Lung microvascular endothelial cell (primary cell): ENCODE results near the gene BANF2. TPM values are rescaled to one million over a fixed set of nuclear protein-coding genes. Genes with fewer than 3 reads are reported as not detected.
A peak's percentile ranks its signal among the peaks of the same experiment; 100 is the strongest.
"Not testable (repeated sequence)": the region's sequence is repeated elsewhere in the genome, so short reads cannot be mapped to it uniquely, and the experiment has no call there.

Experiments used
- DNase-seq, 2 donors: peaks; one replicate each; pipeline versions ENCODE4 v3.0.0 to v3.0.0-alpha.2; 2010; ENCODE audit warnings: low read depth in 2 of 2
- total RNA-seq: library from RNA; depleted of rRNA; stranded (reverse); fragments of >200 nt; gene quantifications from 2 replicates; pipeline ENCODE4 v1.2.1, GENCODE V29; 2014

Gene BANF2
- total RNA-seq = not detected in 2 replicates

DNA sequence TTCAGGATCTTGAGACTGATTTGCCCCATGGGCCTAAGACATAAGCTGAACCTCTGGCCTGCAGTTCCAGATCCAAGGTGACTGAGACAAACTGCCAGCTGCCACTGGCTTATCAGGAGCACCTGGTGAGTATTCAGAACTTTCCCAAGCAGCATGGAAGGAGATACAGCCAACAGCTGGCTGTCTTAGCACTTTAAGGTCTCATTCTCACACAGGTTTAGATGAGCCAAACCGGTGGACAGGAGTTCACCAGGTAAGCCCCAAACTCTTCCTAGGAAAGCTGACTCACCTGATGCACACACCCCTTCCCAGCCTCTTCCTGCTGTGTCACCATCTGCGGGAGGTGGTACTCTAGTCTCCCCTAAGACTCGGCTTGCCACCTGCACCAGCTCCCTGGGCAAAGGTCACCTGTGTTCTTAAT, at the start of gene BANF2:
BANF2 (plus strand) TSS at position 36 of the 421 bp plus-strand sequence. CDS start 25,060 bp downstream, outside the sequence.
- no peak for DNase-seq

- DNase-seq = peak; percentile 38 to 40
Measured at GRCh38 chr20:17650301-17651128, 49.3 kb upstream of the BANF2 start.

- no peak for DNase-seq
Measured at GRCh38 chr20:17651129-17651759, 48.5 kb upstream of the BANF2 start.

GRCh38 chr20:17651760-17652388, 47.9 kb upstream of the BANF2 start:
- DNase-seq = no peak

- DNase-seq = no peak
Measured at GRCh38 chr20:17652411-17652810, 47.4 kb upstream of the BANF2 start.

DNA sequence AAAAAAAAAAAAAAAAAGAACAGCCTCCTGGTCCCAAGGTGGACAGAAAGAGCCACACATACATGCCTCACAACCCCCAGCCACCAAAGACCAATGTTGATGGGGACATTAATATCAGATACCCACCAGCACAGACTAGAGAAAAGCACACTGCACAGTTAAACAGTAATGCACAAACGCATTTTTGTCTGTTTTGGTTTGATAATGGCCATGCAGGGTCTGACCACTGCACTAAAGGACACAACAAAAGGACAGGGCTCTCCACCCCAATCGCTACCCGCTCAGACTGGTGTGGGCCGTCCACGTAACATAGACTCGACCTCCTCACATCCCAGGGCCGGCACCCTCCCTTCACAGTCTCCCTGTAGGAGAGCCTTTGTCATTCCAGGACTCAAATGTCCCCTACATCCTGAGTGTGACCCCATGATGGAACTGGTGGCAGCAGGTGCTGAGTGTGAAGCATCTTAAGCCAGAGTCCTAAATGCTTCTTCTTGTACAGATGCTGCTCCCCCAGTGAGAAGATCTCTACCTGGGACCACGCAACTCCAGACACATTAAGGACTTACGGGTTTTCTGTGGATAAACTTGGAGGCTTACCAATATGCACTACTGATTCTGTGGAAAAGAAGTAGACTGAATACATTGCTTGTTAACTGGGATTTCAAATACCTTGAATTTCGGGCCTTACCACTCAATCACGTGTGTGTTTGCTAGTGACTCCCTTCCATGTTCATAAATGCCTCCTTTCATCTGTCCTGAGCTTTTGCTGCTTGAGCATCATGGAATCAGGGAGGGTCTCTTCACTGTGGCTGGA, 45.7 kb upstream of the BANF2 start:
- DNase-seq = no peak

DNA sequence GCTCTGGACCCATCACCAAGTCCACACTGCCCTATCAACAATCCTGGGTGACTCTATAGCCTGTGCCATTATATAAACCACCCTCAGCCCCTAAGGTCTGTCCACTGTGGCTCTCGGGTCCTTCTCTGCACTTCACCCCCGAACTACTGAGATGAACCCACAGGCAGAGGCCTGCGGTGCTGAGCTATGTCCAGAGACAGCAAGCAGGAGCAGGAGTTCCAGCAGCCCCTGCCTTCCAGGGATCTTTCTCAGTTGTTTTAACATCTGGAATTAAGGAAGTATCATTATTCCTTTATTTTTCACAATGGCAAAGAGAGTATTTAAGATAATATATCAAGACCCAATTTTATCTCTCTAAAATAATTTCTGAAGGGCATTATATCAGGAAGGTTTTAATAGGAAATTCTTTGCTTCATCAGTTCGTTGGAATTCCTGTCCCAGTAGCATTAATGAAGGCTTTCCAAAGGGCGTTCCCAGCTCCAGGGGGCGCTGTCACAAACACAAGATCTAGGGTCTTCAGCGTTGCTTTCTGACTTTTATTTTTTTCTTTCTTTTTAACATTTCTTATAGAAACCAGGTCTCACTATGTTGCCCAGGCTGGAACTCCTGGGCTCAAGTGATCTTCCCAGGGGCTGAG, 45.0 kb upstream of the BANF2 start:
- peak; percentile 68 to 77 for DNase-seq

DNA sequence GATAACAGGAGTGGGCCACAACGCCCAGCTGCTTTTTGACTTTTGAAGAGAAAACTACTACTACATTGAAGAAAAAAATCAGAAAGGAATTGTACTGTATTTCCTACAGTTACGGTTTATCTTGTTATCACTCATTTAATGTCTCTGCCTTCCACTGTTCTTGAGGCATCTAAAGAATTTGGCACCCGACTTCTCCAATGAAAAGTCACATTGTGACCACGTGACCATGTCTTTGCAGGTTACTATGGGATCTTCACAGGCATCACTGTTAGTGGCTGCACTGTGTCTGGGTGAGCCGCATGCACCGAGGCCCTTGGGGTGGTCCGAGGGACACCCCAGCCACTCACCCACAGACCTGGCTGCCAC, 44.5 kb upstream of the BANF2 start:
- no peak for DNase-seq

DNA sequence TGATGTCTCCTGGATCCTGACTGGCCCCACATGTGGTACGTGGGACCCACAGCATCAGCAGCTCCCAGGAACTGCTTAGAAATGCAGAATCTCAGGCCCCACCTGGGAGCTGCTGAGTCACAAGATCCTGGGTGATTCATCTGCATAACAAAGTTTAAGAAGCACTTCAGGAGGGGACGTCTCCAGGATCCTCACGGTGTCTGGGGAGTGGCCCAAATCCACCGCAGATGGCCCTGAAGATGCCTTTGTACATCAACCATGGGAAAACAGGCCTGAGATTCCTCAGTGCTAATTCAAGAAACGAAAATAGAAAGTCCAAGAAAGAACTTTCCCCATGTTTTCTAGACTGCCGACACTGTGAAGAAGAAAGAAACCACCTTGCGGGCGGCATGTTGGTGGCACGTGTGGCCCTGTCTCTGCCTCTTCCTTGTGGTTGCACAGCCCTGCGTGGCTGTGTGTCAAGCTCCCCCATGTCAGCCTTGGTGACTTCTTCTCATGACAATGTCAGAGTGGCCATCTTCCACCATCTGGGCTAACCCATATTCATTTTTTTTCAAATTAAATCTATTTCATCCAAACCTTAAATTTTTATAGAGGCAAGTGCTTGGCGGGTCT, 43.8 kb upstream of the BANF2 start:
- no peak for DNase-seq

DNA sequence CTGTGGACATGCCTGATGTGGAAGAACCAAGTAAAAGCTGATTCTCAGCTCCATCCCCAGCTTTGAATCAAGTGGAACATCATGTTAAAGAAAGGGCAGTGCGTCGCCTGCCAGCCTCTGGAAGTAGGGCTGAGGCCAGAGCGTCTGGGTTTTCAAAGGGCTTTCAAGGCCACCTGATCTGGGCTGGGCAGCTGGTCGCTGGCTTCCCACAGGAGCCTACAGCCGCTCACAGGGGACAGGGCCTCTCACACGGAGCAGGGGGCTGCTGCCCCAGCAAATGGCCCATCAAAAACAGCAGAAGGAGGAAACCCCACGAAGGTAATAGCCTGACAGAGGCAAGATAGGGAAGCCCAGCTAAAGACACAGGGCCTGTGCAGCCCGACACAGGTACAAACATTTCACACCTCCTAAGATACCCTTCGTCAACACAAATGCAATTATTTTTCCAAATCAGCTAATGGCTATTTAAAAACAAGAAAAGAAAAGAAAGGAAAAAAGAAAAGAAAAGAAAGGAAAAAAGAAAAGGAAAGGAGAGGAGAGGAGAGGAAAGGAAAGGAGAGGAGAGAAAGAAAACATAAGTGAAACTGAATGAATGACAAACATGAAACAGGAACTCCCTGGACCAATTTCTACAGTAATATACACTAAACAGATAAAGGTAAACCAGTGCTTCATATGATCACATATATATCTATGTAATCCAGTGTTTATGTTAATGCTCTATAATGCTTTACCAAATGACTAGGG, 42.5 kb upstream of the BANF2 start:
- no peak for DNase-seq

GRCh38 chr20:17657898-17658647, 41.7 kb upstream of the BANF2 start:
- no peak for DNase-seq

DNA sequence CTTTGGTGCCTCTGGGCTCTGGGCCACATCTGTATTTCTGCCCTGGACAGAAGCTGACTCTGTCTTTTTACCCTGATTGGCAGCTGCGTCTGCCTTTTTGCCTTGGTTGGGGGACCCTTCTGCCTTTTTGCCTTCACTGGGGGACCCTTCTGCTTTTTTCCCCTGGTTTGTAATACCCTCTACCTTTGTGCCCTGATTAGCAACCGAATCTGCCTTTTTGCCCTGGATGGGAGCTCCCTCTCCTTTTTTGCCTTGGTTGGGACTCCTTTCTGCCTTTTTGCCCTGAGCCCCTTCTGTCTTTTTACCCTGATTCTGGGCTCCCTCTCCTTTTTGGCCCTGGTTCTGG, 41.1 kb upstream of the BANF2 start:
- DNase-seq = no peak

DNA sequence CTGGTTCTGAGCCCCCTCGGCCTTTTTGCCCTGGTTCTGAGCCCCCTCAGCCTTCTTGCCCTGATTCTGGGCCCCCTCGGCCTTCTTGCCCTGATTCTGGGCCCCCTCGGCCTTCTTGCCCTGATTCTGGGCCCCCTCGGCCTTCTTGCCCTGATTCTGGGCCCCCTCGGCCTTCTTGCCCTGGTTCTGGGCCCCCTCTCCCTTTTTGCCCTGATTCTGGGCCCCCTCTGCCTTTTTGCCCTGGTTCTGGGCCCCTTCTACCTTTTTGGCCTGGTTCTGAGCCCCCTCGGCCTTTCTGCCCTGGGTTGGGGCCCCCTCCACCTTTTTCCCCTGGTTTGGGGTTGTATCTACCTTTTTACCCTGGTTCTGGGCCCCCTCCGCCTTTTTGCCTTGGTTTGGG, 40.4 kb upstream of the BANF2 start:
- DNase-seq = not testable (repeated sequence)

DNA sequence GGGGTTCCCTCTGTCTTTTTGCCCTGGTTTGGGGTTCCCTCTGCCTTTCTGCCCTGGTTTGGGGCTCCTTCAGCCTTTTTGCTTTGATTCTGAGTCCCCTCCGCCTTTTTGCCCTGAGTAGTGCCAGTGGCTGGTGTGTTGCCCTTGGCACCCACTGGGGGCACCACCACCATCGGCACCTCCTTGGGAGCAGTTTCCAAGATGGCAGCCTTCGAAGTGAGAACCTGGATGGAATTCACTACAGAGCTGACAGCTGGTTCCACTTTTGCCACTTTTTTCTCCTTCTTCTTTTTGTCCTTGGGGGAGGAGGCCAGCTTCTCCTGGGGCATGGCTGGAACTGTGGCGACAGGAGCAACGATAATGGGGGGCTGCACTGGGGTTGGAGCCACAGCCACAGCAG, 40.0 kb upstream of the BANF2 start:
- DNase-seq = no peak

- no peak for DNase-seq
Measured at GRCh38 chr20:17660667-17661066, 39.1 kb upstream of the BANF2 start.

DNA sequence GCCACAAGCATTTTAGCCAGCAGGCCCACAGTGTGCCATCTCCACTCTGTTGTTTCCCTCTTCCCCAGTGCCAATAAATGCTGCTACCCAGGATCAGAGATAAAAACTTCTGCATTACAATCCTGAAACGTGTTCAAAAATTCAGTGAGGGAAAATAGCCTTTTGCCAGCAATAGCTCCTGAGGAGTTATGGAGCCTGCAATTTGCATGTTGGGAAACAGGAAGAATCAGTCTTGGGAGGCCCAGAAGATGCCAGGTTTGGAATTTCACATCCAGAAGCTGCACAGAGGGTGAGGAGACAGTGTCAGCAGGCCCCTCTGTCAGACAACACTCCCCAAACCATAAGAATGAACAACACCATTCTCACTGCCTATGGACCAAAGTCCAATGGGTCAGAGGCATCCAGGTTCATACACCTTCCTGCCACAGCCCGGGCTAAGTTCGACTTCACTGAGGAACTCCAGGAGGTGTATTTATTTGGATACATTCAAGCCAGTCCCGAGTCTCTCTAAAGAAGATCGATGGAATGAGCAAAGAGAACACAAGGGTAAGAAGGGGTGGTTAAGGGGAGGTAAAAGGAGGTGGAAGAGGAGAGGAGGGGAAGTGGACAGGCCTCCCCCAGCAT, 38.5 kb upstream of the BANF2 start:
- DNase-seq = no peak

- DNase-seq = no peak
Measured at GRCh38 chr20:17662333-17663039, 37.3 kb upstream of the BANF2 start.

DNA sequence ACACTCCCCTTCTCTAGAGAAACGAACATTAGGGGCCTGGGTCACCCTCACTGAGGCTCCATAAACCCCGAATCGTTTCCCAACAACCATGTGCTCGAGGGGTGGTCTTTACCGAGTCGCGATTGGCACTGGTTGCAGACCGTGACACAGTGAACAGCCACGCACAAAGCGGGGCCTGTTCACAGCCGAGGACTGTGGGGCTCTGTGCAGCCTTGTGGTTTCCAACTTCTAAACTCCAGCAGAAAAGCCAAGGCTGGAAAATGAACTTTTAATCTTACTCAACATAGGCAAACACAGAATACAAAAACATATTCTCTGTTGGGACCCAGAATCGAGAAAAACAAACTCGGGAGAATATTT, 36.7 kb upstream of the BANF2 start:
- DNase-seq = no peak
